Measurements from ENCODE around the gene ZSWIM7.

Gene ZSWIM7

DNA sequence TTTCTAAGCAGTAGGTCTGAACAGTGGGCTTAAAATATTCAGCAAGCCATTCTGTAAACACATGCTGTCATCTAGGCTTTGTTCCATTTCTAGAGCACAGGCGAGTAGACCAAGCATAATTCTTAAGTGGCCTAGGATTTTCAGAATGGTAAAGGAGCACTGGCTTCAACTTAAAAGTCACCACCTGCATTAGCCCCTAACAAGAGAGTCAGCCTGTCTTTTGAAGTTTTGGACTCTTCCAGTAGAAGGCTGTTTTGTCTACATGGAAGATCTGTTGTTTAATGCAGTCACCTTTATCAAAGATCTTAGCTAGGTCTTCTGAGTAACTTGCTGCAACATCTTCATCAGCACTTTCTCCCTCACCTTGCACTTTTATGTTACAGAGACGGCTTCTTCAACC lies 36.8 kb upstream of the ZSWIM7 start:
- DNase-seq (ENCODE audit: low read depth) = no peak
- no peak overlapping the region for H3K4me3 ChIP-seq (replicated peaks; ENCODE audit: low read depth, low read length)
- TF ChIP-seq, protein P1, sequence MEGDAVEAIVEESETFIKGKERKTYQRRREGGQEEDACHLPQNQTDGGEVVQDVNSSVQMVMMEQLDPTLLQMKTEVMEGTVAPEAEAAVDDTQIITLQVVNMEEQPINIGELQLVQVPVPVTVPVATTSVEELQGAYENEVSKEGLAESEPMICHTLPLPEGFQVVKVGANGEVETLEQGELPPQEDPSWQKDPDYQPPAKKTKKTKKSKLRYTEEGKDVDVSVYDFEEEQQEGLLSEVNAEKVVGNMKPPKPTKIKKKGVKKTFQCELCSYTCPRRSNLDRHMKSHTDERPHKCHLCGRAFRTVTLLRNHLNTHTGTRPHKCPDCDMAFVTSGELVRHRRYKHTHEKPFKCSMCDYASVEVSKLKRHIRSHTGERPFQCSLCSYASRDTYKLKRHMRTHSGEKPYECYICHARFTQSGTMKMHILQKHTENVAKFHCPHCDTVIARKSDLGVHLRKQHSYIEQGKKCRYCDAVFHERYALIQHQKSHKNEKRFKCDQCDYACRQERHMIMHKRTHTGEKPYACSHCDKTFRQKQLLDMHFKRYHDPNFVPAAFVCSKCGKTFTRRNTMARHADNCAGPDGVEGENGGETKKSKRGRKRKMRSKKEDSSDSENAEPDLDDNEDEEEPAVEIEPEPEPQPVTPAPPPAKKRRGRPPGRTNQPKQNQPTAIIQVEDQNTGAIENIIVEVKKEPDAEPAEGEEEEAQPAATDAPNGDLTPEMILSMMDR (IDR thresholded peaks at IDR 0.05; ENCODE audit: low read length, missing control alignments) = no peak

DNA sequence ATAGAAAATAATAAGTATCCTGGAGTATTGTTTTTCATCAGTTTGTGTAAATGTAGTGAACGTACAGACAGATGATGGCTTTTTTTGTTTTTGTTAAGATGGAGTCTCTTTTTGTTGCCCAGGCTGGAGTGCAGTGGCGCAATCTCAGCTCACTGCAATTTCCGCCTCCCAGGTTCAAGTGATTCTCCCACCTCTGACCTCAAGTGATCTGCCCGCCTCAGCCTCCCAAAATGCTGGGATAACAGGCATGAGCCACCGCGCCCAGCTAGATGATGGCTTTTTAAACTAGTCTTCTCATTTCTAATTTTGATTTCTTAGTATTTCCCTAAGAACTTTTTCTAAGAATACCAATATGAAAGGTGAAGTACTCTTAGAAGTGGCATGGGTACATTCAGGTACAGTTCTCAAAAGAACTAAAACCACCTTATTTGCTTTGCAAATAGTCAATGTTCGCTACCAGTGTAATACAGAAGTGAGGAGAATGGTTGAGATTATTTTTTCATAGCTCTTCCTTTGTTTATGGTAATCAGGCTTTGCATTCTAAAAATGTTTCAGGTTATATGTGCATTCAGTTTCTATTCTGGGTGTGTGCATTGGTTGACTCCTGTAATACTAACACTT lies 34.3 kb upstream of the ZSWIM7 start:
- TF ChIP-seq, protein P1 (IDR thresholded peaks at IDR 0.05; ENCODE audit: low read length, missing control alignments) = no peak
- DNase-seq (ENCODE audit: low read depth) = no peak
- H3K4me3 ChIP-seq (replicated peaks; ENCODE audit: low read depth, low read length) = no peak overlapping the region

GRCh38 chr17:16027708-16028584 lies 28.4 kb upstream of the ZSWIM7 start:
- TF ChIP-seq, protein P1 (IDR thresholded peaks at IDR 0.05; ENCODE audit: low read length, missing control alignments) = no peak
- no peak overlapping the region for H3K4me3 ChIP-seq (replicated peaks; ENCODE audit: low read depth, low read length)
- DNase-seq (ENCODE audit: low read depth) = peak; percentile 91

GRCh38 chr17:16026895-16027294 lies 27.4 kb upstream of the ZSWIM7 start:
- TF ChIP-seq, protein P1 (IDR thresholded peaks at IDR 0.05; ENCODE audit: low read length, missing control alignments) = no peak
- DNase-seq (ENCODE audit: low read depth) = no peak
- no peak overlapping the region for H3K4me3 ChIP-seq (replicated peaks; ENCODE audit: low read depth, low read length)

GRCh38 chr17:16025202-16025601 lies 25.7 kb upstream of the ZSWIM7 start:
- no peak for DNase-seq (ENCODE audit: low read depth)
- H3K4me3 ChIP-seq (replicated peaks; ENCODE audit: low read depth, low read length) = no peak overlapping the region
- TF ChIP-seq, protein P1 (IDR thresholded peaks at IDR 0.05; ENCODE audit: low read length, missing control alignments) = no peak

- H3K4me3 ChIP-seq (replicated peaks; ENCODE audit: low read depth, low read length) = no peak overlapping the region
- DNase-seq (ENCODE audit: low read depth) = no peak
- TF ChIP-seq, protein P1 (IDR thresholded peaks at IDR 0.05; ENCODE audit: low read length, missing control alignments) = no peak
Measured at GRCh38 chr17:16023881-16024280, 24.4 kb upstream of the ZSWIM7 start.

Data from fibroblast of pulmonary artery (primary cell).